Stimulated activated memory B cell treated with anti-CD40 and anti-IgM and Interleukin-4, amounts not matched to agents 10 μg/mL and 1 μg/mL and 100 μg/mL, for 72 hours (primary cell): ENCODE measurements around the gene LIMS1.
A peak's percentile ranks its signal among the peaks of the same experiment; 100 is the strongest.

Experiments used
- ATAC-seq: fragments of 150-1000 bp; cut with Tn5 transposase; 2 replicates; pipeline ENCODE4 v1.10.0; 2021
- H3K27ac Mint-ChIP-seq: one replicate; pipeline ENCODE4 v1.8.0; 2022; ENCODE audit warnings: mild to moderate bottlenecking, mixed read lengths
- H3K27me3 Mint-ChIP-seq: one replicate; pipeline ENCODE4 v1.8.0; 2022; ENCODE audit warnings: mixed read lengths
- H3K36me3 Mint-ChIP-seq: one replicate; pipeline ENCODE4 v1.8.0; 2022; ENCODE audit warnings: mixed read lengths
- H3K4me1 Mint-ChIP-seq: one replicate; pipeline ENCODE4 v1.8.0; 2022; ENCODE audit warnings: mixed read lengths
- H3K4me3 Mint-ChIP-seq: one replicate; pipeline ENCODE4 v1.8.0; 2022; ENCODE audit warnings: mild to moderate bottlenecking, moderate library complexity, mixed read lengths
- H3K9me3 Mint-ChIP-seq: one replicate; pipeline ENCODE4 v1.8.0; 2022; ENCODE audit warnings: mixed read lengths

LIMS1 gene

DNA sequence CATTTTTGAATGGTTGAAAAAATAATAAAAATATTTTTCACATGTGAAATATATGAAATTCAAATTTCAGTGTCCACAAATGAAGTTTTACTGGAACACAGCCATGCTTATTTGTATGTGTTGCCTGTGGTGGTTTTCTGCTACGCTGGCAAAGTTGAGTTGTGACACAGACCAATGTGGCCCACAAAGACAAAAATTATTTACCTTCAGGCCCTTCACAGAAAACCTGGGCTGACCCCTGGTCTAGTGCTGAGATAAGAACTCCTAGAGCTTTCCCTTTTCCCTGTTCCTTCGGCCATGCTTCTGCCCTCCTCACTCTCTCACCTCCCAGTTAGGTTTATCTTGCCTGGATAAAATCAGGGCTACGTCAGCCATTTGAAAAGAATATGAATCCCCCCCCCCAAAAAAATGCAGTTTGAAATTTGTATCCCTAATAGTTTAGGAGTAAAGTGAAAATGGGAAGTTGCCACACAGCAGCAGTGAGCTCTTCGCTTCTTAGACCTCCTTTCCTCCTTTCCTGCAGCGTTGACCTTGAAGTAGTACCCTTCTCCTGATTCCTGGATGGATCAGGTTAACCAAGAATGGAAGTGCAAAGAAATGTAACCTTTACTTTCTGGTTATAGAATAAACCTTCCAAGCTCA is 91.0 kb downstream of the LIMS1 start:
- Mint-ChIP-seq H3K36me3 (peaks cover 6% of the 10 kb centered on the region), H3K27ac (peak overlapping the region; percentile 12), H3K27me3 (no peaks in the 10 kb centered on the region), H3K9me3 (no peaks in the 10 kb centered on the region), H3K4me1 (peaks cover 45% of the 10 kb centered on the region), H3K4me3 (no peak overlapping the region)
- ATAC-seq, result no peak

DNA sequence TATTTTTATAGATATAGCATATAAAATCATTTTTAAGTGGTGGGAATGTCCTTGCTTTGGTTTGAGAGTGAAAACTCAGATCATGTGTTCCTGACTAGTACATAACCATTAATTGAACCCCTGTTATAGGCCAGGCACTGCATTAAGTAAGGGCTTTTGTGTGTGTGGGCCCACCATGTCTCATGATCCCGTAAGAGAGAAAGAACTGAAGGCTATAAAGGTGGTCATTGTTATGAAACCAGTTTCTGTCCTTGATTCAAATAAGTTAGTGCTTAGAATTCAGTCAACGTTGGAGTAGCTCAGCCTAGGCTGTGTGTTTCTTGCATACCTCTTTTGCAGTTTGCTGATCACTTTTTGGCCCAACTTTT is 91.5 kb downstream of the LIMS1 start:
- Mint-ChIP-seq H3K4me1 (peaks cover 40% of the 10 kb centered on the region), H3K27me3 (no peaks in the 10 kb centered on the region), H3K36me3 (peaks cover 6% of the 10 kb centered on the region), H3K9me3 (no peaks in the 10 kb centered on the region), H3K27ac (peak overlapping the region; percentile 12), H3K4me3 (no peak overlapping the region)
- ATAC-seq, result no peak

DNA sequence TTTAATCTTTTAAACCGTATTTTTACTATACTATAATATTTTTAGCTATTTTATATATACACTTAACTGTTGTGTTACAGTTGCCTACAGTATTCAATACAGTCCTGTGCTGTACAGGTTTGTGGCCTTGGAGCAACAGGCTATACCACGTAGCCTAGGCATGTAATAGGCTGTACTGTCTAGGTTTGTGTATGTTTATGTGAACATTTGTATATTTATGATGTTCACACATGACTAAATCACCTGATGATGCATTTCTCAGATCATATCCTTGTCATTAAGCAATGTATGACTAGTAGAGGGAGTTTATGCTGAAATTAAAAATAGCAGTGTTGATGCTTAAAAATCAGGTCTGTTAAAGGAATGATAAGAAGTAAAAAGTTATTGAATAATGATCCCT is 92.7 kb downstream of the LIMS1 start:
- Mint-ChIP-seq H3K9me3 (no peaks in the 10 kb centered on the region), H3K4me1 (peaks cover 40% of the 10 kb centered on the region), H3K4me3 (no peak overlapping the region), H3K27ac (no peak overlapping the region), H3K36me3 (peaks cover 6% of the 10 kb centered on the region), H3K27me3 (no peaks in the 10 kb centered on the region)
- ATAC-seq, result no peak

DNA sequence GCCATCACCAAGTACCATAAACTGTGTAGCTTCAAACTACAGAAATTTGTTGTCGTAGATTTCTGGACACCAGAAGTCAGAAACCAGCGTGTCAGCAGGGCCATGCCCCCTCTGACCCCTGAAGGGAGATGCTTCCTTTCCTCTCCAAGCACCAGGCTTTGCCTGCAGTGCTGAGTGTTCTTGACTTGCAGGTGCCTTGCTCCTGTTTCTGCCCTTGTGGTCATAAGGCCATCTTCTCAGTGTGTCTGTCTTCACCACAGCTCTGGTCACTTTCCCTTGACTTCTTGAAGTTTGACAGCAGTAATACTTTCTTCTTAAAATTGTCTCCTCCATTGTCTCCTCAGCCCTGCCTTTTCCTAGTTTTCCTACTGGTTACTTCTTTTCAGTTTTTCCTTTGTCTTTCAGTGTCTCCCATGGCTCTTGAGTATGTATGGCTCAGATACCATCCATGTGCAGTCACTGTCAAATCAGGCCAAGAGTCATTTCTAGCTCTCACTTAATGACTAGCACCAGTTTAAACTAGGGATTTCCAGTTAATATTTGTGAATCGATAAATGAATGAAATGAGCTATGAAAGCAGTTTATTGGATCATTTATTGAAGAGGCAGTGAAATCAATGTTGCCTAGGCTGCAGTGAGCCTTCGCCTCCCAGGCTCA is 93.8 kb downstream of the LIMS1 start:
- H3K4me3 Mint-ChIP-seq, result no peak overlapping the region
- H3K36me3 Mint-ChIP-seq, result peaks cover 6% of the 10 kb centered on the region
- H3K4me1 Mint-ChIP-seq, result peaks cover 51% of the 10 kb centered on the region
- peak overlapping the region; percentile 45 for H3K27ac Mint-ChIP-seq
- H3K27me3 Mint-ChIP-seq, result no peaks in the 10 kb centered on the region
- no peak for ATAC-seq
- H3K9me3 Mint-ChIP-seq, result no peaks in the 10 kb centered on the region

DNA sequence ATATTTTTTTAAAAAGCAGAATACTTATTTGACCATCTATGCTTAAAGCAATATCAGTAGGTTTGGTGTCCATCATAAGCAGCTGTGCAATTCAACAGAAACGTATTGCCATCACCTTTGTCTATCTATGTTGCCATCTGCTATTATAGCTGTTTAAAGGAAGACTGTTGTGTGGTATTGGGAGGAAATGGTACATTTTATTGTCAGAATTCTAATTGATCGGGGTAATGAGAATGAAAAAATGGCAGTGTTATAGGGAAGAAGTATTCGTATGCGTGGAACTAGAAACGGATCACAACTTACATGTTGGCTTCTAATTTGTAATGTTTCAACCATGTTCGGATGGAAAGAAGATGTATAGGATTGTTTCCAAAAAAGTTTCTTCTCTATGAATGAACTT is 94.7 kb downstream of the LIMS1 start:
- H3K9me3 Mint-ChIP-seq, result no peaks in the 10 kb centered on the region
- peaks cover 55% of the 10 kb centered on the region for H3K4me1 Mint-ChIP-seq
- no peaks in the 10 kb centered on the region for H3K27me3 Mint-ChIP-seq
- H3K4me3 Mint-ChIP-seq, result no peak overlapping the region
- peaks cover 6% of the 10 kb centered on the region for H3K36me3 Mint-ChIP-seq
- peak overlapping the region; percentile 73 for H3K27ac Mint-ChIP-seq
- no peak for ATAC-seq

DNA sequence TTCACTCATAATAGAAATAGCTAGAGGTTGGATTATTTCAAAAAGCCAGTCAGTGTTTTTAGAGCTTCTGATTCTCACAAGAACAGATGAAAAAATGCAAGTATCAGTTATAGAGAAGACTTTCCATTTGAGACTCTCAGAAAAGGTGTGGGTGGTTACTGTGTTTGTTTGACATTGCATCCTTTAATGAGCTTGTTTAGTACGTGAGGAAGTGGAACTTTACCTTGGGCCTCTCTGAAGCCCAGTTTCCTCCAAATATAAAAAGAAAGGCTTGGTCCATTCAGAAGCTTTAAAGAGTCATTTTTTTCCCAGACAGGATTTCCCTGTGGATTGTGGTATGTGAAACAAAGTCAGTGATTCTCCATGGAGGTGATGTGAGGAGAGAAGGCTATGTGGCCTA is 95.1 kb downstream of the LIMS1 start:
- ATAC-seq, result peak; percentile 83
- Mint-ChIP-seq H3K36me3 (peaks cover 6% of the 10 kb centered on the region), H3K27ac (peak overlapping the region; percentile 73), H3K9me3 (no peaks in the 10 kb centered on the region), H3K4me3 (no peak overlapping the region), H3K4me1 (peaks cover 58% of the 10 kb centered on the region), H3K27me3 (no peaks in the 10 kb centered on the region)

DNA sequence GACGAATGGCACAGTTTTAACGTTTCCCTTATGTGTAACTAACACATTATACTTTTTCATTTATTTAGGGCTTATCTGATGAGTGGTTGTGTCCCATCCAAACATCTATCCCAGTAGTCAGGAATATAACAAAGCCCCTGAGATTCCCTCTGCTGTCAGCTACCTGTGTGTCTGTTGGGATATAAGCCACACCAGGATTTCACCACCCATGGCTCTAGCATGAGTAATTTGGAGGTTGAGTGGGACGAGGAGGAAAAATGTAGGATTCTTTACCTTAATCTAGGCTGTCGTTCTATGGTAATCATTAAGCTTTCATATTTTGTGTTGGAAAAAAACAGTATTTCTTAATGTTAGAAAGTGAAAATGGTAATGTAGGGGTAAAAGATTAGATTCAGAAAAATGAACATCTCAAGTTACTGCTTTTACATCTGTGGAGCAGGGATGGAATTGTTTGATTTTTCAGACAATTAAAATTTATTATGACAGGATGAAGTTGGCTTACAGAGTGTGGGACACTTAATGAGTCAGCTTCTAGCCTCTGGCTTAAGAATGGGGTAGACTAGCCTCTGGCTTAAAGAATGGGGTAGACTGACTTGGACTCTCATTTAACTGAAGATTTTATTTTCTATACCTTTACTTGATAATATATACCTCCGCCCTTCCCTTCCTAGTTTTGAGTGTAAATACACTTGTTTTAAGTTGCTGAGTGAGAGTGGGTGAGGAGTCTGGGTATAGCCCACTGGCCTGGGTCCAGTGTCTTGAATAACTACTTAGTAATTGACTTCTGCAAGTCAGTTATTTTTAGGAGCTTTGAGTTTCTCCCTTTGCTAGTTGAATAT is 96.5 kb downstream of the LIMS1 start:
- Mint-ChIP-seq H3K4me3 (no peak overlapping the region), H3K4me1 (peaks cover 57% of the 10 kb centered on the region)
- no peak for ATAC-seq

DNA sequence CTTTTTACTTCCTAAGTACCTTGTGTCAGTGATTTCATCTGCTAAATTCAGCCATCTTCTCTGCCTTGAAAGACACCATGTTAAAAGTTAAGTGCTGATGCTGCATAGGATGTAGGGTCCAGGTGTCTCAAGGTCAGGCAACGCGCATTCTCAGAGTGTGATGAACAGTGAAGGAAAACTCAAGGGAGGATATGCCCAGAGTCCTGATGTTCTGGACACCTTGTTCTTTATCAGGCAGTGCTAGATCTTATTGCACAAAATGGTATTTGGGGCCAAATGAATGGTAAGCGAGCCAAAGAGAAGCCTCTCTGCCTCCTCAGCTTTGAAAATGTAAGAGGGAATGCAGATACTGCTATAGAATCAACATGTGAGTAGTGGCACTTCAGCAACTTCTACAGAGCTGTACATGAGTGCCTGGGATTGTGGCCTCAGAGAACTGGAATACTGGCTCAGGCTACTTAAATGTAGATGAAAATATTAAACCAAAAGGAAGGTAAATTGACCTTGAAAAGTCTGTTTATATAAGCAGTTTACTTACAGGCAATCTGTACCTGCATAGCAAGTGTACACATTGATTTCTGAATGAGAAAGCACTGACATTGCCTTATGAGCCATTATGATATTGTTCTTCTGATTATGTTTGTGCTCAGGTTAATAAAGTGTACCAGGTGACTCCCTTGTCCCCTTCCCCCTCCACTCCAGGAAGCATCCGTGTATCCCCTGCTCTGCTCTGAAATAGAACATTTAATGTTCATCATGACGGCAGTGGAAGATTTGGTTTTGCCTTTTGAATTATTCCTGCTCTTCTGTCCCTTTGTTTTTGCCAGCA is 98.3 kb downstream of the LIMS1 start:
- H3K36me3 Mint-ChIP-seq, result peaks cover 6% of the 10 kb centered on the region
- H3K9me3 Mint-ChIP-seq, result no peaks in the 10 kb centered on the region
- H3K4me1 Mint-ChIP-seq, result peaks cover 72% of the 10 kb centered on the region
- H3K27me3 Mint-ChIP-seq, result no peaks in the 10 kb centered on the region
- H3K4me3 Mint-ChIP-seq, result no peak overlapping the region
- H3K27ac Mint-ChIP-seq, result peak overlapping the region; percentile 15
- no peak for ATAC-seq

More for the DNA sequence above, 96.5 kb downstream of the LIMS1 start:
- peak overlapping the region; percentile 73 for H3K27ac Mint-ChIP-seq
- H3K9me3 Mint-ChIP-seq, result no peaks in the 10 kb centered on the region
- no peaks in the 10 kb centered on the region for H3K27me3 Mint-ChIP-seq
- H3K36me3 Mint-ChIP-seq, result peaks cover 6% of the 10 kb centered on the region

DNA sequence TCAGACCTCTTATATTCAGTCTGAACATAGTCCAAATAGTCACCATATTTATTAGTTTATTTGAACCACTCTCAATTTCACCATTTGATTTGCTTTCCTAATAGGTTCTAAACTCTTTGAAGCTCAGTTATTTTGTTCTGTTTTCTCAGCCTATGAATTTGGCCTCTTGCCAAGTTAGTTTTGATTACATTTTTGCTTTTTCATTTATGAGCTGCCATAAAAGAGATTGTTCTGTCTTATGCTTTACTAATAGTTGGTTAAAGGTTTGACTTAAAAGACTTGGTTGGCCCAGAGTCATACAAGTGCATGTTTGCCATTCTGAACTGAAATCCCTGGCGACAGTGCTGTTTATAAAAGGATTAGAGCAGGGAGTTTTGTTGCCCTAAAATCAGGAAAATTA is 99.1 kb downstream of the LIMS1 start:
- no peak for ATAC-seq
- H3K4me1 Mint-ChIP-seq, result peaks cover 72% of the 10 kb centered on the region
- H3K27ac Mint-ChIP-seq, result no peak overlapping the region

DNA sequence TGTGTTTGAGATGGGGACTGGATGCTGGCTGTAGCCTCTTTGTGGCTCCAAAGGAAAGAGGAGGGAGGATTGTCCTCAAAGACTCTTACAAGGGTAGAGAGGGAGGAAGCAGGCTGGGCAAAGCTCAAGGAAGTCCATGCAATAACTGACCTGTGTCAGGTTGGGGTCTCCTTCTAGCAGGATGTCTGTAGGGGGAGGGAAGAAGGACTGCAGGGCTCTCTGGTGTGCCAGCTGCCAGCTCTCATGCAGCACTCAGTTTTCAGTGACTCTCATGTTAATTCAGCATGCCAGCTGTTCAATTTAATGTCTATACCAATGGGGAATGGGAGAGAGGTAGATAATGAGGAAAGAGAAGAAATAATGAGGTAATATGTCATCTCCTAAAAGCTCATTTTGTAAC is 99.7 kb downstream of the LIMS1 start:
- ATAC-seq, result no peak
- no peak overlapping the region for H3K27ac Mint-ChIP-seq
- no peaks in the 10 kb centered on the region for H3K9me3 Mint-ChIP-seq
- no peaks in the 10 kb centered on the region for H3K36me3 Mint-ChIP-seq
- no peaks in the 10 kb centered on the region for H3K27me3 Mint-ChIP-seq
- no peak overlapping the region for H3K4me3 Mint-ChIP-seq
- H3K4me1 Mint-ChIP-seq, result peaks cover 68% of the 10 kb centered on the region

More for the DNA sequence above, 99.1 kb downstream of the LIMS1 start:
- H3K9me3 Mint-ChIP-seq, result no peaks in the 10 kb centered on the region
- H3K36me3 Mint-ChIP-seq, result no peaks in the 10 kb centered on the region
- H3K4me3 Mint-ChIP-seq, result no peak overlapping the region
- H3K27me3 Mint-ChIP-seq, result no peaks in the 10 kb centered on the region

DNA sequence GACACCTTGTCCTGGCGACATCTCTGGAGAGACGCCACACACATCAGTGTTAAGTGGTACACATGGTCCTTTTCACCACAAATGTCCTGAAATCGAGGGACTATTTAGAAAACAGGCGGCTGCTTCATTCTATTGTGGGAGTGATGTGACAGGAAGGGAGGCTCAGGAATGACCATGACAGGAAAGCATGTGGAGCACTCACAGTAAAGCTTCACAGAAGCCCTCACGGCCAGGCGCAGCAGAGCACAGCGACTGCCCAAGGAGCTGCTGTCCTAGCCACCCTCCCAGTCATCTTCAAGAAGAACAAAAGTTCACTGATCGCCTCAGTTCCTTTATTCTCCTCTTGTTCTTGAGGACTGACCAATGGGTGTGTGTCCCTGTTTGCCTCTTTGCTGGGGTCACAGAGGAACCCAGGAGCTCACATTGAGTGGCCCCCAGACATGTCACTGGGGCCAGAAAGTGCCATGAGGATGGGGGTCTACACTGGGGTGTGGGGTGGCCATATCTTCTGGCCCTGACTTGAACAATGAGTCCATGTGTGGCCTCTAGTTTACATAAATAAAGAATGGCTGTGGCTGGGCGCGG is 100.4 kb downstream of the LIMS1 start:
- no peak overlapping the region for H3K27ac Mint-ChIP-seq
- no peak for ATAC-seq
- H3K36me3 Mint-ChIP-seq, result no peaks in the 10 kb centered on the region
- no peaks in the 10 kb centered on the region for H3K9me3 Mint-ChIP-seq
- peaks cover 61% of the 10 kb centered on the region for H3K4me1 Mint-ChIP-seq
- H3K4me3 Mint-ChIP-seq, result no peak overlapping the region
- H3K27me3 Mint-ChIP-seq, result no peaks in the 10 kb centered on the region

DNA sequence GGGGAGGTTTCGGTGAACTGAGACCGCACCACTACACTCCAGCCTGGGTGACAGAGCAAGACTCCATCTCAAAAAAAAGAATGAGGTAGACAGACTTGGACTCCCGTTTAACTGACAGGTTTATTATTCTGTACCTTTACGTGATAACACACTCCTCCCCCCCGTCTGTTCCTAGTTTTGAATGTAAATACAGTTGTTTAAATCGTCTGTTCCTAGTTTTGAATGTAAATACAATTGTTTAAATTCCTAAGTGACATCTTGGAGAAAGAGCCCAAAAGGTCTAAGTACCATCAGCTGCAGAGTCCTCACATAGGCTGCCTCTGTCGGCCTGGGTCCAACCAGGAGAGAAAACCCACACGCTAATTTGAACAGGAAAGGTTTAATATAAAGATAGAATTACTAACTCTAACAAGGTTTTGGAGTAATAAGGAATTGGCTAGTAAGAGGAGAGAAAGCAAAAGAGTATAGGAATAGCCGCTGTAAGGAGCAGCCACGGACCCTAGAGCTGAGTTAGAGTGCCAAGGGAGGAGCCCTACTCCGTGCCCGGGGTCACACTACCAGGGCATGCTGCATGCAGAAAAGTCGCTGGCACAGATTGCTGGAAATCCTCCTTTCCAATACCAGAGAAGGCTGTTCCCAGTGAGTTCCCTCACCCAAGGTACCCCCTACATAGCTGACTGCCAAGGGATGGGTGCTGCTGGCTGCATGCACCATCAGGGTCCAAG is 101.5 kb downstream of the LIMS1 start:
- Mint-ChIP-seq H3K9me3 (no peaks in the 10 kb centered on the region), H3K27ac (no peak overlapping the region), H3K27me3 (no peaks in the 10 kb centered on the region), H3K4me3 (no peak overlapping the region), H3K4me1 (peaks cover 60% of the 10 kb centered on the region), H3K36me3 (no peaks in the 10 kb centered on the region)
- peak; percentile 5 for ATAC-seq

DNA sequence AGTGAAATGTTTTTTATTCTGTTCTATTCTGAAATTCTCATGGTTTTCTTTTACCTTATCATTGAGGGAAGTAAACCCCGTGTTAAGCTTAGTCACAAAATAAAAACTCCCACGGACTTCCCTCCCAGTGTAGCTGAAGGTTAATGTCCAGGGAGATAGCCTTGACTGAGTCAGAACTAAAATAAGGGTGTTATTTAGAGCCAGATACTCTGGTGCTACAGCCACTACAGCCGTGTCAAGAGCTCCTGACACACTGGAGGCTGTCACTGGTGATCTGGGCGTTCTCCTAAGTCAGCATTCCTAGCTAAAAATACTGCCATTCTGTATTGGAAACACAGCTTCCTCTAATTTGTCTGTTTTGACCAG is 103.0 kb downstream of the LIMS1 start:
- Mint-ChIP-seq H3K27me3 (no peaks in the 10 kb centered on the region), H3K9me3 (no peaks in the 10 kb centered on the region), H3K4me3 (no peak overlapping the region), H3K36me3 (no peaks in the 10 kb centered on the region), H3K4me1 (peaks cover 49% of the 10 kb centered on the region), H3K27ac (peak overlapping the region; percentile 17)
- ATAC-seq, result peak; percentile 80

DNA sequence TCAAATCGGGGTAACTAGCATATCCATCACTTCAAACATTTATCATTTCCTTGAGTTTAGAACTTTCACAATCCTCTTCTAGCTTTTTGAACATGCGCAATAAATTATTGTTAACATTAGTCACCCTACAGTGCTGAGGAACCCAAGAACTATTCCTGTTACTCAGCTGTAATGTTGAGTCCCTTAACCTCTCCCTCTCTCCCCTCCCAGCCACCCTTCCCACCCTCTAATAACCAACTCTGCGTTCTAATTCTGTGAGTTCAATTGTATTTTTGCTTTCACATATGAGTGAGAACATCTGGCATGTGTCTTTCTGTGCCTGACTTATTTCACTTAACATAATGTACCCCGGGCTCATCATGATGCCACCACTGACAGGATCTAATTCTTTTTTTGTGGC is 106.5 kb downstream of the LIMS1 start:
- Mint-ChIP-seq H3K36me3 (peaks cover 7% of the 10 kb centered on the region), H3K9me3 (no peaks in the 10 kb centered on the region), H3K27me3 (no peaks in the 10 kb centered on the region), H3K4me1 (peaks cover 31% of the 10 kb centered on the region), H3K4me3 (no peak overlapping the region), H3K27ac (peak overlapping the region; percentile 17)
- no peak for ATAC-seq
